Measurements from ENCODE around the gene BTBD19.
A peak's percentile ranks its signal among the peaks of the same experiment; 100 is the strongest.

BTBD19 gene

DNA sequence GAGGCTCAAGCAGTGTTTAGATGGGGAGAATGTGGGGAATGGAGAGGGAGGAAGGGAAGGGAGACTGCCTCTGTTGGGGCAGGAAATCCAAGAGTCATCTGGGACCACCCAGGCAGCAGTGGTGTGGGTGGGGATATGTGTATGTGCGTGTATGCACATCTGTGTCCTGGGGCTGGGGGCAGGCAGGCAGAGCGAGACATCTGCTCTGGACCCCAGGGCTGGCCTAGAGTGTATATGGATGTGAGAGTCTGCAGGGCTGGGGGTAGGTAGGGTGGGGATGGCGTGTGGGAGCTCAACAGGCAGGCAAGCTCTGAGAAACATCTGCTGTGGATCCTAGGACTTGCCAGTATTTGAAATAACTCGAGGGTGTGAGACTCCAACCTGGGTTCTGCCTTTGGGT is 31.3 kb downstream of the BTBD19 start:
- TF ChIP-seq POLR2AphosphoS5 (IDR thresholded peaks at IDR 0.05; ENCODE audit: low read depth, low read length) (no peak), POLR2A (IDR thresholded peaks at IDR 0.05; ENCODE audit: low read depth, low read length) (no peak), POU2F2 (IDR thresholded peaks at IDR 0.05; ENCODE audit: low read depth, low read length) (no peak)
- no peak for DNase-seq (ENCODE audit: insufficient read length, low spot score)
- FAIRE-seq, result no peak

- no peak for DNase-seq (ENCODE audit: insufficient read length, low spot score)
- peak; percentile 58 for FAIRE-seq
- TF ChIP-seq POLR2A (IDR thresholded peaks at IDR 0.05; ENCODE audit: low read depth, low read length) (no peak), SPI1 (IDR thresholded peaks at IDR 0.05; ENCODE audit: low read depth, low read length) (no peak)
Observed at GRCh38 chr1:44842486-44842861, 34.2 kb downstream of the BTBD19 start.

- DNase-seq (ENCODE audit: insufficient read length, low spot score) (peak; percentile 71), FAIRE-seq (peak; percentile 9)
- TF ChIP-seq POLR2A (IDR thresholded peaks at IDR 0.05; ENCODE audit: low read depth, low read length) (no peak), TAF1 (IDR thresholded peaks at IDR 0.05; ENCODE audit: low read depth, low read length) (no peak), POLR2AphosphoS5 (IDR thresholded peaks at IDR 0.05; ENCODE audit: low read depth, low read length) (no peak), SPI1 (IDR thresholded peaks at IDR 0.05; ENCODE audit: low read depth, low read length) (no peak), POU2F2 (IDR thresholded peaks at IDR 0.05; ENCODE audit: low read depth, low read length) (no peak), PAX5 (IDR thresholded peaks at IDR 0.05; ENCODE audit: insufficient read depth, low read length, severe bottlenecking) (no peak)
Observed at GRCh38 chr1:44842862-44843655, 34.7 kb downstream of the BTBD19 start, which contains the start of gene PTCH2. PTCH2 (minus strand) TSS chr1:44843253; CDS start chr1:44842932, 321 bp downstream.

DNA sequence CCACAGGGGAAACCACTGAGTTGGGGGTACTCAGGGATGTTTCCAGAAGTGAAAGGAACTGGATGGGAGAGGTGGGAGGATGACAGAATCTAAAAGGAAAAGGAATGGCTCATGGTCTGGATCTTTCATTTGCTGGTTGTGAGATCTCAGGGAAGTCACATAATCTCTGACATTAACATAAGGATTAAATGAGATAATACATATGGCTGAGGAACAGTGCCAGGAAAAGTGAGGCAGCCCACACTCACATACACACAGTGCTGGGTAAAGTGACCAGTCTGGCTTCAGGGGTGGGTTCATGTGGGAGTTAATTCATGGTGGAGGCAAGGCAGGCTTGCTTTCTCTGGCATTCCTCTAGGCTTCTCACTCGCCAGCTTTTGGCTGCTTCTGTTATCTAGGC is 38.7 kb downstream of the BTBD19 start:
- DNase-seq (ENCODE audit: insufficient read length, low spot score) (no peak), FAIRE-seq (no peak)
- no peak for TF ChIP-seq POU2F2 (IDR thresholded peaks at IDR 0.05; ENCODE audit: low read depth, low read length)
- no peak for TF ChIP-seq PAX5 (IDR thresholded peaks at IDR 0.05; ENCODE audit: insufficient read depth, low read length, severe bottlenecking)
- TF ChIP-seq TAF1 (IDR thresholded peaks at IDR 0.05; ENCODE audit: low read depth, low read length), result no peak
- TF ChIP-seq POLR2AphosphoS5 (IDR thresholded peaks at IDR 0.05; ENCODE audit: low read depth, low read length), result no peak

DNA sequence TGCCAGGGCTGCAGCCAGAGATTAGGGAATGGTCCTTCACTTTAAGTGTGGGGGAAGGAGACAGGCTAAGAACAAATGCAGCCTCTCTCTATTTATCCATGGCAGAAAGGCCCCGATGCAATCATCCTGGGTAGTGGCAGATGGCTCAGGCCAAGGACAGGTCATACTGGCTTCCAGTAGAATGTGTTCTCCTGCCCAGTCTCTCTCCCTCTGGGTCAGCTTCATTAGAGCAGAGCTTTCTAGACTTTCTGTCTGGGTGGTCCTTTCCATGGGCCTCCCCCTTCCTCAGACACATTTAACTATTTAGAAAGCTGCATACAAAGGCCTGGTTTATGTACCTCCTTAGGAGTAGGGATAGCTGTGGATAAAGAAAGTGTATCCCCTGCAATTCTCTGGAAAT is 39.5 kb downstream of the BTBD19 start:
- DNase-seq (ENCODE audit: insufficient read length, low spot score) (no peak), FAIRE-seq (no peak)
- TF ChIP-seq POU2F2 (IDR thresholded peaks at IDR 0.05; ENCODE audit: low read depth, low read length) (no peak), TAF1 (IDR thresholded peaks at IDR 0.05; ENCODE audit: low read depth, low read length) (no peak), SPI1 (IDR thresholded peaks at IDR 0.05; ENCODE audit: low read depth, low read length) (no peak), POLR2A (IDR thresholded peaks at IDR 0.05; ENCODE audit: low read depth, low read length) (no peak), PAX5 (IDR thresholded peaks at IDR 0.05; ENCODE audit: insufficient read depth, low read length, severe bottlenecking) (no peak)

- TF ChIP-seq POLR2A (IDR thresholded peaks at IDR 0.05; ENCODE audit: low read depth, low read length) (no peak), PAX5 (IDR thresholded peaks at IDR 0.05; ENCODE audit: insufficient read depth, low read length, severe bottlenecking) (no peak), SPI1 (IDR thresholded peaks at IDR 0.05; ENCODE audit: low read depth, low read length) (no peak), POU2F2 (IDR thresholded peaks at IDR 0.05; ENCODE audit: low read depth, low read length) (no peak), TAF1 (IDR thresholded peaks at IDR 0.05; ENCODE audit: low read depth, low read length) (no peak), POLR2AphosphoS5 (IDR thresholded peaks at IDR 0.05; ENCODE audit: low read depth, low read length) (no peak)
- FAIRE-seq (no peak), DNase-seq (ENCODE audit: insufficient read length, low spot score) (no peak)
Observed at GRCh38 chr1:44848456-44849181, 40.3 kb downstream of the BTBD19 start.

DNA sequence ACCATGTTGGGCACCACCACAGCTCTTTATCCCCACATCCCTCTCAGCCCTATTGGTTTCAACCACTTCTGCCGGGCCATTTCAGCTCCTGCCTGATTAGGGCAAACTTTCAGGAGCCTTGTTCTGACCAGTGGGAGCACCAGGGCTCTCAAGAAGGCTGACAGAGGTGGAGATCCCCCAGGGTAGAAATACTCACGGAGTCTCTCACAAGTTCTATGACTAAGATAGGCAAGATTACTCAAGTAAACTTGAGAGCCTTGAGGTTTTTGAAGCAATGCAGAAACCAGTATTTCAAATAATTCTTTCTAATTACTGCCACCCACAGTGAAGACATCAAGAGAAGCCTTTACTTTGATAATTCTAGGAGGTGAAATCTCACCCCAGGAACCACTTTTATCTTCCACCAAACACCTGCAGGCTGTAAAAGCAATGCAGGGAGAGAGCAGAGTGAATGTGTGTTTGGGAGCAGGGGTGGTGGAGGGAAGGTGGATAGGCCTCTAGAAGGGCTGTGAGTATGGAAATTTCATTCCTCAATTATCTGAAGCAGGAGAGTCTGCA is 41.3 kb downstream of the BTBD19 start:
- FAIRE-seq, result no peak
- no peak for DNase-seq (ENCODE audit: insufficient read length, low spot score)

GRCh38 chr1:44851308-44851707 is 43.0 kb downstream of the BTBD19 start:
- FAIRE-seq (peak; percentile 23), DNase-seq (ENCODE audit: insufficient read length, low spot score) (no peak)
- TF ChIP-seq SPI1 (IDR thresholded peaks at IDR 0.05; ENCODE audit: low read depth, low read length), result peak; percentile 93
- TF ChIP-seq TAF1 (IDR thresholded peaks at IDR 0.05; ENCODE audit: low read depth, low read length), result no peak

More for the DNA sequence above, 41.3 kb downstream of the BTBD19 start:
- TF ChIP-seq TAF1 (IDR thresholded peaks at IDR 0.05; ENCODE audit: low read depth, low read length), result no peak
- TF ChIP-seq SPI1 (IDR thresholded peaks at IDR 0.05; ENCODE audit: low read depth, low read length), result no peak
- no peak for TF ChIP-seq PAX5 (IDR thresholded peaks at IDR 0.05; ENCODE audit: insufficient read depth, low read length, severe bottlenecking)
- no peak for TF ChIP-seq POU2F2 (IDR thresholded peaks at IDR 0.05; ENCODE audit: low read depth, low read length)
- TF ChIP-seq POLR2A (IDR thresholded peaks at IDR 0.05; ENCODE audit: low read depth, low read length), result no peak
- no peak for TF ChIP-seq POLR2AphosphoS5 (IDR thresholded peaks at IDR 0.05; ENCODE audit: low read depth, low read length)

- DNase-seq (ENCODE audit: insufficient read length, low spot score), result no peak
- FAIRE-seq, result no peak
- TF ChIP-seq PAX5 (IDR thresholded peaks at IDR 0.05; ENCODE audit: insufficient read depth, low read length, severe bottlenecking), result no peak
- TF ChIP-seq POLR2AphosphoS5 (IDR thresholded peaks at IDR 0.05; ENCODE audit: low read depth, low read length), result no peak
- TF ChIP-seq POU2F2 (IDR thresholded peaks at IDR 0.05; ENCODE audit: low read depth, low read length), result no peak
Observed at GRCh38 chr1:44853201-44853600, 44.9 kb downstream of the BTBD19 start.

DNA sequence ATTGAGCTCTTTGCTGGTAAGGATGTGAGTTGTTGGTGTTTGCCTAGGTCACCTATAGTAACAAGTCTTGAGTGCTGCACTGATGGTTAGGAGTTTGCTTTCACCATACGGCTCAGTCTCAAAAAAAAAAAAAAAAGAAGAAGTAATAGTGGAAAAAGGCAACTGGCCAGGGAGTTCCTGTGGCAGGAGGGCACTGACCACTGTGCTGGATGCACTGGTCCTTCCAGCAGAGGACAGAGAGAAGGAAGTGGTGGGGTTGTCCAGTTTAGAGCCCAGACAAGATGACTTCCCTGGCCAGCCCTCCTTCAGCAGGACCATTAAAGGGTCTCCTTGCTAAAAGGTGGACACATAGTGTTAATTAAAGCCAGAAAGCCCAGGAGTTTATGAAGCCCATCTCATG is 46.6 kb downstream of the BTBD19 start:
- no peak for FAIRE-seq
- TF ChIP-seq POLR2AphosphoS5 (IDR thresholded peaks at IDR 0.05; ENCODE audit: low read depth, low read length), result no peak
- no peak for TF ChIP-seq SPI1 (IDR thresholded peaks at IDR 0.05; ENCODE audit: low read depth, low read length)
- no peak for TF ChIP-seq POLR2A (IDR thresholded peaks at IDR 0.05; ENCODE audit: low read depth, low read length)
- no peak for TF ChIP-seq TAF1 (IDR thresholded peaks at IDR 0.05; ENCODE audit: low read depth, low read length)
- no peak for TF ChIP-seq PAX5 (IDR thresholded peaks at IDR 0.05; ENCODE audit: insufficient read depth, low read length, severe bottlenecking)
- TF ChIP-seq POU2F2 (IDR thresholded peaks at IDR 0.05; ENCODE audit: low read depth, low read length), result no peak
- no peak for DNase-seq (ENCODE audit: insufficient read length, low spot score)

Measured in GM12891 (cell line).